Gastrocnemius medialis (tissue), 4 donors: Measurements from ENCODE around the gene BDH1.
"Not testable (repeated sequence)": the region's sequence is repeated elsewhere in the genome, so short reads cannot be mapped to it uniquely, and the experiment has no call there.

Source experiments
- CTCF ChIP-seq, 5 experiments: fragments of 450-650 bp in 3 of 5; fragments of 200-600 bp in 2 of 5; sonication (generic) in 2 of 5; IDR thresholded peaks in 4 of 5; conservative IDR thresholded peaks in 1 of 5; 1 replicate in 4 of 5; 2 replicates in 1 of 5; pipeline ENCODE4 v1.5.1; 2016 to 2019; ENCODE audit warnings: antibody characterized with exemption in 5 of 5, mild to moderate bottlenecking in 3 of 5, moderate library complexity in 3 of 5
- POLR2A ChIP-seq, 2 donors: fragments of 450-650 bp; IDR thresholded peaks; one replicate each; pipeline ENCODE4 v1.6.1; 2017; ENCODE audit warnings: antibody characterized with exemption in 2 of 2, mild to moderate bottlenecking in 2 of 2, moderate library complexity in 2 of 2

- TF ChIP-seq CTCF (IDR thresholded peaks at IDR 0.05 in 4 of 5, conservative IDR thresholded peaks at IDR 0.05 in 1 of 5); POLR2A (IDR thresholded peaks at IDR 0.05): not testable (repeated sequence)
Measured at GRCh38 chr3:197601566-197601840, 45.7 kb upstream of the BDH1 start.
